HG03442 (cell line): ENCODE data around the gene ZNF586.
"Not testable (repeated sequence)": the region's sequence is repeated elsewhere in the genome, so short reads cannot be mapped to it uniquely, and the experiment has no call there.

ENCODE experiments used
- ATAC-seq: cut with Tn5 transposase; IDR thresholded peaks from one replicate; pipeline ENCODE4 v1.9.1; 2021; ENCODE audit warnings: mild to moderate bottlenecking, moderate library complexity; ENCODE audit not compliant: unreplicated experiment

ZNF586 gene

GRCh38 chr19:57821501-57821900 is 52.0 kb downstream of the ZNF586 start:
- ATAC-seq, result not testable (repeated sequence)

DNA sequence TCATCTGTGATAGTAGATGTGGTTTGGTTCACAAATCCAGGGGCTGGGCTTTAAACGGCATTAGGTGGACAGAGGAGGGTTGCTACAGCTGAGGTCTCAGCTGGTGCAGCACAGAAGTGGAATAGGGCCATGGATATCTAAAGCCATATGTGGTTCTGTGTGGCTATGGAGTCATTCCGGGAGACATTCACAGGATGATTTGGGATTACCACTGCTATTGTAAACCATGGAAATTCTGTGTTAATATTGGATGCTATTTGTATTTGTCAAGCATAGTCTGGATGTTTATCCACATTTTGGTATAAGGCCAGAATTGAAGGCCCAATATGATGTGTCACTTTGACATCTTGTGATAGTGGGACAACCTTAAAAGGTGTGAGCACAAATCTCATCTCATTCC is 53.7 kb downstream of the ZNF586 start:
- ATAC-seq, result not testable (repeated sequence)

- not testable (repeated sequence) for ATAC-seq
These were observed 54.1 kb downstream of the ZNF586 start for GRCh38 chr19:57823608-57824007.

DNA sequence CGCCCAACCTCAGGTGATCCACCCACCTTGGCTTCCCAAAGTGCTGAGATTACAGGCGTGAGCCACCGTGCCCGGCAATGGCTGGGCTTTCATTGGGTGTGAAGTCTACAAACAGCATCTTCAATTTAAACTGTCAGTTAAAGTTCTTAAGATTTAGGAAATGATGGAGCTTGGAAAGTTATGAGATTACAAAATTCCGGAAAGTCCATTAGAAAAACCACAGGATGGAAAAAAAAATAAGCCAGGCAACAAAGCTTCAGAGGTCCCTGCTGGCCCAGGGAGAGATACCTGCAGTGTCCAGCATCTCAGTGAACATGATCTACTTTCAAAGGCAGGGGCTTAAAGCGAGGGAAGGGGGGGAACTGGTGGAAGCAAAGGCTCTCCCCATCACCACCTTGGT is 56.0 kb downstream of the ZNF586 start:
- ATAC-seq, result no peak

GRCh38 chr19:57829316-57829715 is 59.8 kb downstream of the ZNF586 start:
- no peak for ATAC-seq

GRCh38 chr19:57830071-57830602 is 60.7 kb downstream of the ZNF586 start, which contains the start of gene ZNF587B:
TSS of gene ZNF587B (plus strand) at chr19:57830299. CDS start at chr19:57830529, 230 bp downstream.
- ATAC-seq, result no peak
